HG03196 (cell line): ENCODE results near the gene CCDC91.

Experiments
- ATAC-seq: cut with Tn5 transposase; IDR thresholded peaks from one replicate; pipeline ENCODE4 v1.9.1; 2021; ENCODE audit not compliant: unreplicated experiment

CCDC91 gene

GRCh38 chr12:28574746-28575592 is 384.7 kb downstream of the CCDC91 start:
- no peak for ATAC-seq

- ATAC-seq: no peak
Observed at GRCh38 chr12:28575593-28576205, 385.4 kb downstream of the CCDC91 start.

GRCh38 chr12:28578361-28578760 is 388.1 kb downstream of the CCDC91 start:
- no peak for ATAC-seq

GRCh38 chr12:28578833-28579252 is 388.6 kb downstream of the CCDC91 start:
- no peak for ATAC-seq

- ATAC-seq: no peak
Observed at GRCh38 chr12:28582672-28583376, 392.6 kb downstream of the CCDC91 start.

- no peak for ATAC-seq
Observed at GRCh38 chr12:28583701-28584261, 393.5 kb downstream of the CCDC91 start.

- ATAC-seq: no peak
Observed at GRCh38 chr12:28585146-28585545, 394.9 kb downstream of the CCDC91 start.

- ATAC-seq: no peak
Observed at GRCh38 chr12:28586481-28586880, 396.2 kb downstream of the CCDC91 start.

- no peak for ATAC-seq
Observed at GRCh38 chr12:28591831-28592230, 401.6 kb downstream of the CCDC91 start.
